Subcutaneous adipose tissue (tissue), 4 donors: ENCODE data around the gene SLC22A17. TPM values are rescaled to one million over a fixed set of nuclear protein-coding genes. Genes with fewer than 3 reads are reported as not detected.

Source experiments
- CTCF ChIP-seq: fragments of 450-650 bp; IDR thresholded peaks from one replicate; pipeline ENCODE4 v1.5.1; 2016; ENCODE audit warnings: low read depth, mild to moderate bottlenecking, control low read depth, antibody characterized with exemption, moderate library complexity
- small RNA-seq: library from RNA; depleted of rRNA; stranded (forward); fragments of <200 nt; gene quantifications from one replicate; pipeline ENCODE3, GENCODE V24; 2016
- total RNA-seq, 4 donors: library from RNA; depleted of rRNA; stranded (reverse); fragments of >200 nt; gene quantifications; one replicate each; pipeline ENCODE4 v1.1.0, GENCODE V29; 2016

The SLC22A17 gene
- total RNA-seq, 4 donors from 2014 or later: 1.8 to 5.5 (median 4.2) TPM

GRCh38 chr14:23297611-23298277 lies 54.9 kb downstream of the SLC22A17 start:
- TF ChIP-seq CTCF: no peak

- no peak for TF ChIP-seq CTCF
These were observed 55.6 kb downstream of the SLC22A17 start for GRCh38 chr14:23297096-23297495.

Small RNAs within 50 kb of the gene (small RNA-seq; reads per million reads assigned to genes)
- not detected for gene MIR208A

Other genes starting within 250 kb of the SLC22A17 start
- gene CIROP, start 247.9 kb downstream of the SLC22A17 start, total RNA-seq: not detected
- under 1 TPM in 1 of 4 donors, not detected in 3; 0.68 TPM for gene CEBPE, start 233.6 kb downstream of the SLC22A17 start, total RNA-seq
- 10 to 100 TPM; 45.7 to 83.8 (median 61.4) TPM for gene SLC7A8, start 169.2 kb downstream of the SLC22A17 start, total RNA-seq
- not detected for gene RNF212B, start 115.0 kb downstream of the SLC22A17 start, total RNA-seq
- 10 to 100 TPM in 1 of 4 donors, 1 to 10 TPM in 3; 5.4 to 11.1 (median 7.4) TPM for gene HOMEZ, start 66.8 kb downstream of the SLC22A17 start, total RNA-seq
- 10 to 100 TPM in 2 of 4 donors, 1 to 10 TPM in 2; 7.3 to 12.6 (median 9.3) TPM for gene PPP1R3E, start 50.0 kb downstream of the SLC22A17 start, total RNA-seq
- 10 to 100 TPM; 32.1 to 75.9 (median 50.6) TPM for gene BCL2L2, start 46.1 kb downstream of the SLC22A17 start, total RNA-seq
- 10 to 100 TPM; 31.8 to 56.1 (median 42.5) TPM for gene PABPN1, start 31.4 kb downstream of the SLC22A17 start, total RNA-seq
- 10 to 100 TPM in 2 of 4 donors, 1 to 10 TPM in 2; 8.5 to 12.8 (median 9.8) TPM for gene EFS, start 12.3 kb upstream of the SLC22A17 start, total RNA-seq
- gene IL25, start 19.9 kb upstream of the SLC22A17 start, total RNA-seq: not detected
- not detected for gene CMTM5, start 24.2 kb upstream of the SLC22A17 start, total RNA-seq
- not detected for gene MYH6, start 55.4 kb upstream of the SLC22A17 start, total RNA-seq
- gene MYH7, start 82.8 kb upstream of the SLC22A17 start, total RNA-seq: not detected
- gene NGDN, start 116.8 kb upstream of the SLC22A17 start, total RNA-seq: 10 to 100 TPM; 20.5 to 43.4 (median 35.1) TPM
- gene ZFHX2, start 198.9 kb upstream of the SLC22A17 start, total RNA-seq: 1 to 10 TPM in 1 of 4 donors, under 1 TPM in 3; 0.33 to 1.4 (median 0.50) TPM
- gene THTPA, start 203.4 kb upstream of the SLC22A17 start, total RNA-seq: 10 to 100 TPM in 3 of 4 donors, 1 to 10 TPM in 1; 6.7 to 23.2 (median 18.4) TPM
- 10 to 100 TPM; 25.3 to 49.6 (median 30.8) TPM for gene AP1G2, start 214.9 kb upstream of the SLC22A17 start, total RNA-seq
- gene JPH4, start 225.9 kb upstream of the SLC22A17 start, total RNA-seq: 1 to 10 TPM in 2 of 4 donors, under 1 TPM in 2; 0.19 to 2.0 (median 1.2) TPM